Small intestine (tissue), 7 donors: Measurements from ENCODE around the gene SYNE3. TPM values are rescaled to one million over a fixed set of nuclear protein-coding genes. Genes with fewer than 3 reads are reported as not detected.

Experiments
- DNase-seq, 2 donors: peaks; one replicate each; pipeline versions ENCODE4 v3.0.0 to v3.0.0-alpha.2; 2013
- FAIRE-seq: peaks from 2 replicates; lab custom pipeline; 2012; peaks lifted over from hg19 to GRCh38; lab: Jason Lieb, UNC
- H3K27ac ChIP-seq, 3 donors: one replicate each; pipeline ENCODE4 v1.5.1; 2013; ENCODE audit warnings: low read length in 2 of 3, mild to moderate bottlenecking in 2 of 3, control low read depth in 1 of 3, inconsistent platforms in 1 of 3, low read depth in 1 of 3, moderate library complexity in 1 of 3
- H3K27me3 ChIP-seq, 3 donors: one replicate each; pipeline ENCODE4 v1.6.1; 2013; ENCODE audit warnings: low read length in 3 of 3, inconsistent platforms in 1 of 3; ENCODE audit not compliant: control insufficient read depth in 3 of 3, insufficient read depth in 3 of 3
- H3K36me3 ChIP-seq, 3 donors: one replicate each; pipeline ENCODE4 v1.6.1; 2013; ENCODE audit warnings: low read length in 3 of 3, inconsistent platforms in 1 of 3, low read depth in 1 of 3, mild to moderate bottlenecking in 1 of 3, moderate library complexity in 1 of 3; ENCODE audit not compliant: control insufficient read depth in 3 of 3, insufficient read depth in 2 of 3
- H3K4me1 ChIP-seq, 3 donors: one replicate each; pipeline ENCODE4 v1.6.1; 2013; ENCODE audit warnings: low read length in 2 of 3, inconsistent platforms in 1 of 3, low read depth in 1 of 3, mild to moderate bottlenecking in 1 of 3, moderate library complexity in 1 of 3; ENCODE audit not compliant: control insufficient read depth in 3 of 3, insufficient read depth in 2 of 3
- H3K4me3 ChIP-seq, 3 donors: one replicate each; pipeline ENCODE4 v1.5.1; 2013; ENCODE audit warnings: low read length in 3 of 3, control low read depth in 1 of 3, inconsistent platforms in 1 of 3, low read depth in 1 of 3, mild to moderate bottlenecking in 1 of 3, moderate library complexity in 1 of 3
- H3K9me3 ChIP-seq, 2 donors: one replicate each; pipeline ENCODE4 v1.6.1; 2013; ENCODE audit warnings: low read depth in 1 of 2, low read length in 1 of 2; ENCODE audit not compliant: control insufficient read depth in 2 of 2, insufficient read depth in 1 of 2
- WGBS, 3 donors: extraction: QIAGEN DNeasy Blood & Tissue Kit; methylation state at CpG; one replicate each; pipeline ENCODE4 v1.1.7; 2013; 5-methylcytosine and 5-hydroxymethylcytosine counted together
- polyA plus RNA-seq, 4 donors: library from polyadenylated mRNA; stranded (reverse) in 3 of 4; unstranded in 1 of 4; fragments of 200-250 nt in 3 of 4; fragments of 120-200 nt in 1 of 4; gene quantifications; one replicate each; pipeline versions ENCODE4 v1.2.1 to v1.2.3, GENCODE V29; 2013
- donor health status: healthy with polysubstance abuse.
- donor health status: control.
- donor health status: control.
- donor health status: Bipolar disorder and iron deficiency.
- donor health status: healthy.

Gene SYNE3
- polyA plus RNA-seq, 4 donors: 0.81 to 5.0 (median 1.4) TPM

DNA sequence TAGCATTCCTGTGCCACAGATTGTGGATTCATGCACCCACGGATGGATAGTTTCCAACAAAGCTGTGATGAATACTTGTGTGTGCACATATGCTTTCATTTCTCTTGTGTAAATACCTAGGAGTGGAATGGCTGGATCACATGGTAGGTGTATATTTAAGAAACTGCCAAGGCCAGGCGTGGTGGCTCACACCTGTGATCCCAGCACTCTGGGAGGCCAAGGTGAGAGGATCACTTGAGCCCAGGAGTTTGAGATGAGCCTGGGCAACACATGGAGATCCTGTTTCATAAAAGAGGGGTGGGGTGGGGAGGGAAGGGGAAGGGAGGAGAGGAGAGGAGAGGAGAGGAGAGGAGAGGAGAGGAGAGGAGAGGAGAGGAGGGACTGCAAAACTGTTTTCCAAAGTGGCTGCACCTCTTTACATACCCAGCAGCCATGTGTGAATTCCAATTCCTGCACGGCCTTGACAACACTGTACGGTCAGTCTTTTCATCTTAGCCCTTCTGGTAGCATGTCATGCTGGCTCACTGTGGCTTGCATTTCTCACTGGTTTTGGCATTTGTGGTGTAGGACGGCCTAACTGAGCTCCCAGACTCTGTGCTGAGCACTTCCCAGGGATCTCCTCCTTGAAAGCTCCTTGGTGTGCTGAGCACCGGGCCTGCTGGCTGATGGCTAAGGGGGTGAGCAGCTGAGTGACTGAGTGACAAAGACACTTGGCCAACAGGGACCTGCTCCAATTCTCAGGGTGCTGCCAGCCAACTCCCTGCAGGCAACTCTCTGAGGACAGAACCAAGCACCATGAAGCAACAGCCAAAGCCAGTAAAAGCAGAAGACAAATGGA is 27.9 kb downstream of the SYNE3 start:
- no peak for FAIRE-seq
- no peaks in the 10 kb centered on the region for H3K9me3 ChIP-seq
- no peak overlapping the region for H3K4me3 ChIP-seq
- no peaks in the 10 kb centered on the region for H3K27me3 ChIP-seq
- no peak for DNase-seq
- WGBS, 3 donors: 87 to 91% (median 88%) methylated on average over 6 of the region's 6 CpGs
- H3K4me1 ChIP-seq: peaks cover 13 to 30% (median 20%) of the 10 kb centered on the region in 3 donors
- no peaks in the 10 kb centered on the region for H3K36me3 ChIP-seq
- H3K27ac ChIP-seq: no peak overlapping the region

DNA sequence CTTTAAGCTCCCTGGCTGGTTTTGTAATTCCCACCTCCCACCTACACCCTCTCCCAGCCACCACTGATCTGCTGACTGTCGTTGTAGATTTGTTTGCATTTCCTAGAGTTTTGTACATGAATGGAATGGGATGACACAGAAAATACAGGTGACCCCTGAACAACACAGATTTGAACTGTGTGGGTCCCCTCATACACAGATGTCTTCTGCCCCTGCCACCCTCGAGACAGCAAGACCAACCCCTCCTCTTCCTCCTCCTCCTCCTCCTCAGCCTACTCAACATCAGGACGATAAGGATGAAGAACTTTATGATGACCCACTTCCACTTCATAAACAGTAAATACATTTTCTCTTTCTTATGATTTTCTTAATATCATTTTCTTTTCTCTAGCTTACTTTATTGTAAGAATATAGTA is 28.8 kb downstream of the SYNE3 start:
- Histone ChIP-seq H3K9me3 (no peaks in the 10 kb centered on the region), H3K27ac (no peak overlapping the region), H3K36me3 (no peaks in the 10 kb centered on the region), H3K4me1 (peaks cover 16 to 36% (median 18%) of the 10 kb centered on the region in 3 donors), H3K27me3 (no peaks in the 10 kb centered on the region), H3K4me3 (no peak overlapping the region)
- no peak for DNase-seq
- no peak for FAIRE-seq
- 20 to 56% (median 24%) methylated on average over 3 of the region's 3 CpGs for WGBS, 3 donors

DNA sequence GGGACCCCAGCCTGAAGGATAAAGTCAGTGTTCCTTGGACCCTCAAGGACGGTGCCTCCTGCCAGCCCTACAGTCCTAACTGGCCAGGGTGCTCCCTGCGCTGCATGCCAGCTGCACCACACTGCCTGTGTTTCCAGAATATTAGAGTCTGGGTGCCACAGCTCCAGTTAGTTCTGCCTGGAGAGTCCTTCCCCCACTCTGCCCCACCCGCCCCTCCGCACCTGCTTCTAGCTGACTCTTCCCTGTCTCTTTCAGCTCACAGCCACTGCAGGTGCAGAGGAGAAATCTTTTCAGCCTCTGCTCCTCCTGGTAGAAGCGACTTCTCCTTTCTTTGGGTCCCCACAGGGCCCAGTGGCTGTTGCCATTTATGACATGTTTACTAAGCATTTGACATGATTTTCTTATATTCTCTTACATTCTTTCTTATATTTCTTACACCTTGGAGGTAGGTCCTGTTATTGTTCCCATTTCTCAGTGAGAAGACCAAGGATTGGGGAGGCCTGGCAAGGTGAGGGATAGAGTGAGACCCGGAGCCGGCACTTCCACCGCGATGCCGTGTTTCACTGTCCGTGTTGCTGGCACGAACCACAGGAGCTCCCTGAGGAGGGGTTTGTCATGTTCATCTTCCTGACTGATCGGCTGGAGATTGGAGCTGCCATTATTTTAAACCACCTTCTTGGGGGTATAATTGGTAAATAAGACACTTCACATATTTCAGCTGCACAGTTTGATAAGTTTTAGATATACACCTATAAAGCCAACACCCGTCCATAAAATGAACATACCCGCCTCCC is 29.4 kb downstream of the SYNE3 start:
- H3K27ac ChIP-seq: no peak overlapping the region
- no peaks in the 10 kb centered on the region for H3K9me3 ChIP-seq
- H3K27me3 ChIP-seq: no peaks in the 10 kb centered on the region
- WGBS, 3 donors: 21 to 66% (median 54%) methylated on average over 15 of the region's 15 CpGs
- H3K4me1 ChIP-seq: peaks cover 16 to 36% (median 18%) of the 10 kb centered on the region in 3 donors
- H3K4me3 ChIP-seq: no peak overlapping the region
- DNase-seq (no peak), FAIRE-seq (no peak)
- H3K36me3 ChIP-seq: no peaks in the 10 kb centered on the region

DNA sequence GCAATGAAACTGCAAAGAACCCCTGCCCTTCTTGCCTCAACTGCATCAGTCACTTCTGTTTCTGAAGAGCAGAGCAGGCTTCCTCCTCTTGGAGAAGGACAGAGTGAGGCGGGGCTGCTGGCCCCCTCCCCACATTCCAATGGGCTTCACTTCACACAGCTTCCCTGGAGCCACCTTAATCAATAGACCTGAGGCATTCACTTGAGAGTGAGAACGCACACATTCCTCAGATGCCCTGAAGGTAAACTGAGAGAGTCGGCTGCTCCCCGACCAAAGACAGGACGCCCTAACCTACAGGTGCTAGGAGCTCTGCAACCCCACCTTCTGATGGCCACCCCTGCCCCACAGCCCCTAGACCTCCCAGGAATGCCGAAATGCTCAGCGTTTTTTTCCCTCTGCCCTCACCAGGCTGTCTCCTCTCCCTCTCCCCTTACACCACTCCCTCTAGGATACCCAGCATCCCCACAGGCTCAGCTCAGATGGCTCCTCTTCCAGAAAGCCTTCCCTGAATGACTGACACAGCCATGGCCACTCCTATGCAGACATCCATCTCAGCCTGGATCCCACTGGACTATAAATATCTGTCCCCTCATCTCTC is 31.1 kb downstream of the SYNE3 start:
- H3K4me1 ChIP-seq: peaks cover 15 to 29% (median 19%) of the 10 kb centered on the region in 3 donors
- no peaks in the 10 kb centered on the region for H3K9me3 ChIP-seq
- 79 to 93% (median 88%) methylated on average over 7 of the region's 7 CpGs for WGBS, 3 donors
- no peak overlapping the region for H3K4me3 ChIP-seq
- H3K36me3 ChIP-seq: peaks cover 0 to 2% (median 0%) of the 10 kb centered on the region in 3 donors
- H3K27me3 ChIP-seq: no peaks in the 10 kb centered on the region
- FAIRE-seq (no peak), DNase-seq (no peak)
- no peak overlapping the region for H3K27ac ChIP-seq

DNA sequence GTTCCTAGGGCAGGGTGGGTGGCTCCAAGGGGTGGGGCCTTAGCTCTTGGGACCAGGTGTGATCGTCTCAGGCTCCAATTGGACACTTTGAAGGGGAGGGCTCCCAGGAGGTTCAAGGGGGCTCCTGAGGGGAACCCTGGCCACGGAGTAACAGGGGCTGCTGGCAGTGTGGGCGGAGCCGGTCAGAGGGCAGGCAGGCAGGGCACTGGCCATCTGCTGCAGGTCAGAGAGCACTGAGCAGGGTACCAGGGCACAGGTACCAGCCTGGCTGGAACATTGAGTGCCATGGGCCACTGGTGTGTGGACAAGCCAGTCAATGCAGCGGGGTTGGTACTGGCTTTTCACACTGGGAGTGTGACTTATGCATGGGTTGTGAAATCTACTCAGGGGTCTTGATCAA is 32.2 kb downstream of the SYNE3 start:
- Histone ChIP-seq H3K4me1 (peaks cover 6 to 26% (median 14%) of the 10 kb centered on the region in 3 donors), H3K36me3 (peaks cover 0 to 2% (median 0%) of the 10 kb centered on the region in 3 donors), H3K9me3 (no peaks in the 10 kb centered on the region), H3K27ac (no peak overlapping the region), H3K27me3 (no peaks in the 10 kb centered on the region), H3K4me3 (no peak overlapping the region)
- DNase-seq (no peak), FAIRE-seq (no peak)
- 58 to 83% (median 80%) methylated on average over 4 to 5 of the region's 5 CpGs for WGBS, 3 donors

DNA sequence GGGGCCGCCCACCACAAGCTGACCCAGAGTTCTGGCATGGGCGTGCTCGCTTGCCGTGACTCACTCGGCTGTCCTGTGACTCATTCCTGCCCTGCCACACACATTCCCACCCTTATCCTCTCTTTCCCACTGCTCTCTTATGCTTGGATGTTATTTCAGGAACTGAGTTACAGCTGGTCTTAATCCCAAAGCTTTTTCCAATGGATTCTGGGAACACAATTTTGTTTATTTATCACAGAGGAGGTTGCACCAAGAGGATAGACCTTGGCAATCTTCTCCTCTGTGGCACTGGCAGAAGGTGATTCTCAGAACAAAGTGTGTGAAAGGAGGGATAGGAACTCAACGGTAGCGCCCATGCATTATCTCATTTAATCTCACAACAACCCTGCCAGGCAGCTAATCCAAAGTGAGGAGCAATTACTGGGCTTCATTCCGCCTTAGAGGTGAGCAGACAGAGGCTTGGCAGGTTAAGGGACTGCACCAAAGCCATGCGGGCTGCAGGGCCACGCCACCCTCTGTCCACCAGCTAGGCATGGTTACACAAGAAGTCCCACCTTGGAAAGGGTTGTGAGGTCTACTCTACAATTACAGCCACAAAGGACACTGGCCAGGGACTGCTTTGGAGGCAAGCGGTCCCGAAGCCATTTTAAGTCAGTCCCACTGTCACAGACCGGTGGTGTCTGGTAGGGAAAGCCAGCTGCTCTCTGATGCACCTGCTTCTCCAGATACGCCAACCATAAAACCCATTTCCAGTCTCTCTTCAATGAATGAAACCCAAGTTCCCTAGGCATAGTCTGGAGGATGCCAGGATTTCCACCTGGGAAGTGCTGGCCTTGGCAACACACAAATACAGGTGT is 32.9 kb downstream of the SYNE3 start:
- Histone ChIP-seq H3K4me3 (no peak overlapping the region), H3K4me1 (peaks cover 0 to 23% (median 14%) of the 10 kb centered on the region in 3 donors), H3K27me3 (no peaks in the 10 kb centered on the region), H3K9me3 (no peaks in the 10 kb centered on the region), H3K27ac (peak overlapping the region in 2 of 3 donors; percentile 16 to 76), H3K36me3 (peaks cover 0 to 2% (median 0%) of the 10 kb centered on the region in 3 donors)
- WGBS, 3 donors: 48 to 58% (median 55%) methylated on average over 14 of the region's 14 CpGs
- DNase-seq (peak; percentile 68 to 77), FAIRE-seq (no peak)

DNA sequence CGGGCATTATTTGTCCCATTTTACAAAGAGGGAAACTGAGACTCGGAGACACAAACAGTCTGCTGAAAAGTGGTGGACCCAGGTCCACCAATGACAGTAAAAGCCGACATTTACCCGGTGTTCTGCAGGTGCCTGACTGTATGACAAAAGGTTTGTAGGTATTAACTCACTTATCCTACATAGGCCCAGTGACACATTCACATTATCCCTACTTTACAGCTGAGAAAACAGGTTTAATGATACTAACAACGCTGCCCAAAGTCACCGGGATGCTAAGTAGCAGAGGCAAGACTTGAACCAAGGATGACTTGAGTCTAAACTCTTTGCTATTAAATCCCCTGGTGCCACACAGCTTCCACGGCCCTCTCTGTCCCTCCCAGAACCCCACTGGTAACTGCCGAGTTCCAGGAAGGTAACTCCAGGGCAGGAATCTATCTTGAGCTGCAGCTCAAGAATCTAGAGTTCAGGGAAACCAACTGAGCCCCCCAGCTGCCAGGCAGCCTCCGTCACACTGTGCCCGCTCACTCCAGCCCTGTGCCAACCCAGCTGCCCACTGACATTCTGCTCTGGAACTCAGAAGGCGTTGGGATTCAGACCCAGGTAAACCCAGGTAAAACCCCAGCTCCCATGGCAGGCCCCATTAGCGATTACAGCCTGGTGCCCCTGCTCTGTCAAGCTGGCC is 33.7 kb downstream of the SYNE3 start:
- 72 to 85% (median 83%) methylated on average over 12 of the region's 12 CpGs for WGBS, 3 donors
- Histone ChIP-seq H3K27ac (peak overlapping the region in 1 of 3 donors; percentile 76), H3K4me3 (no peak overlapping the region), H3K27me3 (no peaks in the 10 kb centered on the region), H3K4me1 (peaks cover 0 to 23% (median 14%) of the 10 kb centered on the region in 3 donors), H3K9me3 (no peaks in the 10 kb centered on the region), H3K36me3 (peaks cover 0 to 2% (median 0%) of the 10 kb centered on the region in 3 donors)
- FAIRE-seq (no peak), DNase-seq (no peak)
